HG03571 (cell line): ENCODE data around the gene FAM180A.
"Not testable (repeated sequence)": the region's sequence is repeated elsewhere in the genome, so short reads cannot be mapped to it uniquely, and the experiment has no call there.

Experiments
- ATAC-seq: cut with Tn5 transposase; IDR thresholded peaks from one replicate; pipeline ENCODE4 v1.9.1; 2021; ENCODE audit not compliant: unreplicated experiment

FAM180A gene

GRCh38 chr7:135748770-135749169, at the start of gene FAM180A:
Gene FAM180A (minus strand): TSS chr7:135748813. CDS start chr7:135748580, 233 bp downstream.
- ATAC-seq: no peak

DNA sequence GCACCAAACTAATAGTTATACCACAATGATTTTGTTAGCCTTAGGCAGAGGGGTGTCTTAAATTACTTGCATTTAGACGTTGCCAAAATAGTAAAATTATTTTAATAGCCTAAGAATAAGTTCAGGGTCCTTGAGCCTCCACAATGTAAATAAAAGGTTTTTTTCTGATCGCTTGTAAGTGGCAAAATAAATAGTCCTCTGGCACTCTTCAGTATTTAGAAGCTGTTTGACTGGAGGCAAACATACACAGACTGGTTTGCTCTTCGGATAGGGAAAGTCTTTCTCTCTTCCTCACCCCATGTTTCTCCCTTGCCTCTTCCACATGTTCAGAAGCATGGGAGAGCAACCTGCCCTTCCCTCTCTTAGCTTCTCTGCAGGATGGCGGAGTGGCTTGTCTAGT, 49.5 kb upstream of the FAM180A start:
- ATAC-seq: no peak

DNA sequence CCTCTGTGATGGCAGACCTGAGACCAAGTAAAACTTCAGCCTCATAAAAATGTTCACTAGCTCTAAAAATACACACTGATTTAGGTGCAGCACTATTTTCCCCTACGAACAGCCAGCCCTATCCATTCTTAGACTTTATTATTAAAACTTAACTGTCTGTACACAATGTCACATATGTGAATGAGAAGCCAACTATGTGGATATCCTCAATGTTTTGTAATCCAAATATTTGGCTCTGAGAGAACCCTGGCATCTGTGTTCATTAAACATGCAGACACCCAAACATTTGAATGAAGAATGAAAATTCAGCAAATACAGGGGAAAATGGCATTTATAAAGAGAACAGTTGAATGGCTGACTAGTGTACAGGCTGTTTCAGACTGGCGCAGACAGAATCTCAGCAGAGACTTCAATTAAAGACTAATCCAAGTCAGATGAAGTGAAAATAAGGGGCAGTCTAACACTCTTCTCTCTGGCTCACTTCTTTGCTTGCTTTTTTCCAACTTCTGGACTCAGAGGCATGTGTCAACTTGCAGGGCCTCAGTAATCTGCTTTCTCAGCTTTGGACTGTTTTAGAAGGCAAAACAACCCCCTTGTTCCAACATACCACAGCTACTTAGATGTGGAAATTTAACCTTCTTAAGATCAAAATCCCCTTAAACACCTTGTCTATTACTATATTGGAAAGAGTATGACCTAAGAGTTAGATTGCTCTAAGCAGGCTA, 47.4 kb upstream of the FAM180A start:
- ATAC-seq: no peak

- no peak for ATAC-seq
Measured at GRCh38 chr7:135793841-135794240, 45.2 kb upstream of the FAM180A start.

- no peak for ATAC-seq
Measured at GRCh38 chr7:135792866-135793265, 44.3 kb upstream of the FAM180A start.

- ATAC-seq: no peak
Measured at GRCh38 chr7:135792363-135792668, 43.7 kb upstream of the FAM180A start.

DNA sequence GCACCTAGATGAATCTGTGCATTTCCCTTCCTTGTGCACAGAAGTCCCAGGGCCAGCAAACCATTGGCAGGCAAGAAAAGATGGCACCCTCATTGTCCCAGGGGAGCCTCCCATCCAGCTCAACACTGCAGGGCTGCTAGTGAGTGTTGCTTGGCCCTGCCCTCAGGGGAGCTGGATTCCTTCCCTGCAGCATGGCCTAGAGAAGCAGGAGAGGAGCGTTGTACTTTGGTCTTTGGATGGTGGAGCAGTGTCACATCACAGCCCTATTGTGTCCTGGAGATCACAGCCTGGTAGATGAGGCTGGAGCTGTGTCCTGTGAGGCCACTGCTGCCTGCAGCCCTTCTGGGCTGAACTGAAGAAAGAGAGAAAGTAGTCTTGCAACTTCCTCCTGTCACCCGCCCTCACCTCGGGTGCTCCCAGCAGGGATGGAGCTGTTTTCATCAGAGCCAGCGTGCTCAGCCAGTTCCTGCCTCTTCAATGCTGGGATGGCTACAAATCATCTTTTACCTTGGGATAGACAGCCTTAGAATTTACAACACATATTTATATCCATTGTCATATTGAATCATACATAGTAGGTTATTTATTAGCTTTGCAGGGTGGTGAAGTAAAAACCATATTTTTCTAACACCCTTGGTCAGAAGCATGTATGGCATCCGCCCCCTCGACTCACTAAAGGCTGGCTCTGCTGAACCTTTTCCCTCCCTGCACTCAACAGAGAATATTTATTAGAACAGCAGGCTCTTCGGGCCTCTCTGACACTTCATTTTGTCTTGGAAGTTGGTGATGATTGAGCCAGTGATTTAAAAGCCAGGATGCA, 43.1 kb upstream of the FAM180A start:
- ATAC-seq: no peak

GRCh38 chr7:135790371-135790977, 41.9 kb upstream of the FAM180A start:
- ATAC-seq: no peak

- no peak for ATAC-seq
Measured at GRCh38 chr7:135789956-135790355, 41.3 kb upstream of the FAM180A start.

GRCh38 chr7:135789431-135789830, 40.8 kb upstream of the FAM180A start:
- no peak for ATAC-seq

- no peak for ATAC-seq
Measured at GRCh38 chr7:135786911-135787310, 38.3 kb upstream of the FAM180A start.

DNA sequence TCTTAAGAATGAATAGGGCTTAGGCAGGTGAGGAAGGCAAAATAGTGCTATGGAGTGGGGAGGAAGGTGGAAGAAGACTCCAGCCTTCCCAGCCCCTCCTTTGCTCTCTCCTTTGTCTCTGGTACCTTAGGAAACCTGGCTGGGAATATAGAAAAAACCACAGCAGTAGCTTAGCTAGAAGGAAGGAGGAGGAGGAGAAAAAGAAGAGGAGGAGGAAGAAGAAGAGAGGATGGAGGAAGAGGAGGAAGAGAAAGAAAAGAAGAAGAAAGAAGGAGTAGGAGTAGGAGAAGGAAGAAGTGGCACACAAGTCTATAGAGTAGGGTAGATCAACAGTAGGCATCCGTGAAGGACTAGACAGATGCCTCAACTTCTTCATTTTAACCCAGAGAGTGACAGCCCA, 36.5 kb upstream of the FAM180A start:
- no peak for ATAC-seq

DNA sequence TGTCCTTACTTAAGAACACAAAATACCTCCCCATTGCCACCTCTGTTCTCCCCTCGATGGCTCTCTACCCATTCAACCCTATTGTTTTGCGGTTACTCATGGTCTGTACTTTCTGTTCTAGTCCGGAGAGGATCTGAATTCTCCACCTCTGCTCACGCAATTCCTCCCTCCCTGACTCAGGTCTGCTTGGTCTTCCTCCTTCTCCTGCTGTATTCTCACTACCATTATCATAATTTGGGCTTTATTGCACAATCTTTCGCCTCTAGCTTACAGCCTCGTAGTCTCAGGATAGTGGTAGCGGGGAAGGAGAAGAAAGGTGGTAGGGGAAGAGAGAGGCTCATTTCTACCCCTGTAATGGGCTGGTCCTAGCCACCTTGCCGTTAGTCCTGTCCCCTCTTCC, 35.4 kb upstream of the FAM180A start:
- ATAC-seq: no peak

DNA sequence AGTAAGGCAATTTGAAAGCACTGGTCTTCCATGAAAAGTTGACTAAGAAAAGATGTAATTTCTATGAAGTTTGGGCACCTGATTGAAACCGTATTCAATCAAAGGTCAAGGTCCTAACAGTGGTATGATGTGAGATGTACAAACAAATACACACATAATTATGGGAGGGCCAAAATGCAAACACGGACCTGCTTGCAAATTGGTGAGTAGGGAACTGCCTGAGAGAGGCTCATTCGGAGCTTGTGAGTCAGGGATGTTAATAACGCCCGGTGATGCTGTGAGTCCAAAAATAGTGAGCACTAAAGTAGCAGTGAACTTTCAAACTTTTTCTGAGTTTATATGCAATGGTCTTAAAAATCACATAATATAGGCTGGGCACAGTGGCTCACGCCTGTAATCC, 34.2 kb upstream of the FAM180A start:
- no peak for ATAC-seq

DNA sequence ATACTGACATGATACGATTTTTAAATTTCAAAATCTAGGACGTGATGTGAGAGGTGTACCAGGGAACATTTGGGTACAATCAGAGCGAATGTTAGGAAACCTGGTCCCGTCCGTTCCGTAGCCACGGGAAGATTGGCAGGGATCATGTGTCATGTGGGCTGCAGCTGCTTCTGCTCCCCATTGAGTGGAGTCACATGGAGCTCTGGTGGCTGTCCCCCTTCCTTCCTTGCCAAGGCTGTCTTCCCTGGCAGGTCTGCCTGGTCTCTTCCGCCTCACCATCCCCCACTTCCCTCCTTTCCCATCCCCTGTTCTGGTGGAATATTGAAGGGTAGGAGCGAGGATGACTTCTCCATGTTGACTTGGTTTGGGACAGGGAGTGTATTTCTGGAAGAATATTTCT, 33.8 kb upstream of the FAM180A start:
- no peak for ATAC-seq

- ATAC-seq: no peak
Measured at GRCh38 chr7:135777626-135778398, 29.2 kb upstream of the FAM180A start.

- not testable (repeated sequence) for ATAC-seq
Measured at GRCh38 chr7:135775915-135776314, 27.3 kb upstream of the FAM180A start.

DNA sequence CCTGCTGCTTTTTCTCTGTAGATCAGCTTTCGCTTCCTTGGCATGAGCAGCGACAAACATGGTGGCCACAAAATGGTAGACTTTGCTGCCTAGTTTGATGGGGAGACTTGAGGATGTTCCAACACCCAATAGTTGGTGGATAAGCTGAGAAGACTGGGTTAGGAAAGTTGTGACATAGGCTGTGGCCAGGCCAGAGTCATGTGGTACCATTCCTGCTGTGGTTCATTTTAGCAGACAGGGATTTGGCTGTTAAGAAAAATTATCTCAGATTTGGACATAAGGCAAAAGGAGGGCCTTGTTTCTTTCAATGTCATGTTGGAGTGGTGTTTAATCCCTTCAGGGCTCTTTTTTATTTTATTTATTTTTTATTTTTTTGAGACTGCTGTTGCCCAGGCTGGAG, 26.6 kb upstream of the FAM180A start:
- ATAC-seq: no peak

DNA sequence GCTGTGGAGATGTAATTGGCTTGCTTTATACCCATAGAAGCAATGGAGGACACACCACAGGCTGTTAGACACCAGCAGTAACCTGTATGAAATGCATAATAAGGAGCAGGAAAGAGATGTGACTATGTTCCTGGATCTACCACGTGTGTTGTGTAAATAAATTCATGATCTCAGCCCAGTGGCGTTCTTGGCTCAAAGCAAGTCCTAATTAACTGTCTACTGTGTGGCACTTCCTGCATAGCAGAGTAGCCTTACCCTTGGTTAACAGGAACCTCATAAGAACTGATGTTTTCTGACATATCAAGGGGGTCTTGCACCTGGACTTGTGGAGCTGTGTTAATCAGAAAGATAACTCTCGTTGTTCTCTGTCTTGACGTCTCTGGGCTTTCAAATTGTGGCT, 25.7 kb upstream of the FAM180A start:
- ATAC-seq: no peak

DNA sequence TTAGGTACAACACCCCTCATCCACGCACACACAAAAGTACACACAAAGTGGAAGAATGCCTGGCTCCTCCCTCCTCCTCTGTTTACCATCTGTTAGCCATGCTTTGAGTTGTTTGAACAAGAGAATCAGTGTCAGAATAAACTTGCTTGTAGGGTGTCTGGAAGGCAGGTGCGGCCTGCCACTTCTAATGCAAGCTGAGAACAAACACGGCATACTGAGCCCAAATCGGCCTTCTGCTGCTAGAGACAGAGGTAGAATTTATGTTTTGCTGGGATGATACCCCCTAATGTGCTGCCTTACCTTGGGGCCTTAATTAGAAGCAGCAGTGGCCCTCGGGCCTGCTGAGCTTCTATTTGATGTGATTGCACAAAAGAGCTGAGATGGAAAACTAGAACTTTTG, 24.9 kb upstream of the FAM180A start:
- no peak for ATAC-seq

DNA sequence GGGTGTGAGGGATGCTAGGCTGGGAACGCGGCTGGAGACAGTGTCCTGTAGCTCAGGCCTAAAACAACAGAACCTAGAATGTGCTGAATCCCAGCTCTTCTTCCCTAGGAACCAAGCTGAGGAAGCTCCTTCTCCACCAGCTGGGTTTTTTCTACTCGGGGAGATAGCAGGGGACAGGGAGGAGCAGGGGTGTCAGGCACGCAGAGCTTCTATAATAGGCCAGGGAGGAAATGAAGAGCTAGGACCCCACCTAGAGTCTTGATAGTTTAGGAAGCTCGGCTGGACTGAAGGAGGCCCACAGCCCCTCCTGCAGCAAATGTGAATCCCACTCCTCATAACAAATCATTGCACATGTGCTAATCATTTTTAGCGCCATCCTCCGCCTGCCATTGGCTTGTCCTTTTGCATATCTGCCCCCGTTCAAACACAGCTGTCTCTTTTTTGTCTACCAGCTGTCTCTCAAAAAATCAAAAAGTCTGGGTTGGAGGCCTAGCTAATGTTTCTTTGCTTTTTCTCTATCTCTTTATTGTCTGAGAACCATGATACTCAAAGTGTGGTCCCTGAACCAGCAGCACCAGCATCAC, 24.1 kb upstream of the FAM180A start:
- ATAC-seq: no peak
